Right atrium auricular region (tissue), 2 donors: ENCODE measurements around the gene GDPD5. TPM values are rescaled to one million over a fixed set of nuclear protein-coding genes. Genes with fewer than 3 reads are reported as not detected.

Experiments used
- DNase-seq: peaks from one replicate; pipeline ENCODE4 v3.0.0-alpha.2; 2019; ENCODE audit warnings: low spot score
- H3K27ac ChIP-seq, 2 donors: fragments of 200-600 bp; sonication (generic); 1 replicate in 1 of 2; 2 replicates in 1 of 2; pipeline ENCODE4 v1.5.1; 2016 to 2019
- H3K27me3 ChIP-seq, 2 donors: fragments of 200-600 bp; sonication (generic); one replicate each; pipeline versions ENCODE4 v1.5.1 to v1.6.0; 2017 to 2019
- H3K36me3 ChIP-seq: fragments of 200-600 bp; sonication (generic); one replicate; pipeline ENCODE4 v1.5.1; 2016
- H3K4me1 ChIP-seq, 2 donors: fragments of 200-600 bp; sonication (generic); one replicate each; pipeline versions ENCODE4 v1.5.1 to v1.6.0; 2017 to 2019
- H3K4me3 ChIP-seq, 2 donors: fragments of 200-600 bp; sonication (generic); 1 replicate in 1 of 2; 2 replicates in 1 of 2; pipeline ENCODE4 v1.5.1; 2017 to 2019; ENCODE audit warnings: mild to moderate bottlenecking in 1 of 2, moderate library complexity in 1 of 2
- H3K9me3 ChIP-seq, 2 donors: fragments of 200-600 bp; sonication (generic); one replicate each; pipeline ENCODE4 v1.5.1; 2019
- CTCF ChIP-seq, 2 donors: fragments of 200-600 bp; sonication (generic); IDR thresholded peaks; one replicate each; pipeline ENCODE4 v1.5.1; 2019; ENCODE audit warnings: antibody characterized with exemption in 2 of 2
- total RNA-seq, 2 donors: library from RNA; depleted of rRNA; stranded (reverse); fragments of >200 nt; gene quantifications; one replicate each; pipeline ENCODE4 v1.1.0, GENCODE V29; 2016

GDPD5 gene
- total RNA-seq, 2 donors from 2014 or later = 3.5 to 6.1 TPM

GRCh38 chr11:75539459-75540334 is 14.0 kb upstream of the GDPD5 start:
- no peaks in the 10 kb centered on the region for H3K9me3 ChIP-seq
- no peak overlapping the region for H3K4me3 ChIP-seq
- H3K27ac ChIP-seq = no peak overlapping the region
- no peak for DNase-seq
- no peaks in the 10 kb centered on the region for H3K36me3 ChIP-seq
- TF ChIP-seq CTCF (IDR thresholded peaks at IDR 0.05) = no peak
- no peaks in the 10 kb centered on the region for H3K27me3 ChIP-seq
- no peaks in the 10 kb centered on the region for H3K4me1 ChIP-seq

- H3K4me3 ChIP-seq = no peak overlapping the region
- H3K4me1 ChIP-seq = peaks cover 0 to 5% of the 10 kb centered on the region in 2 donors
- H3K27ac ChIP-seq = no peak overlapping the region
- no peaks in the 10 kb centered on the region for H3K27me3 ChIP-seq
- DNase-seq = no peak
- H3K9me3 ChIP-seq = no peaks in the 10 kb centered on the region
- no peaks in the 10 kb centered on the region for H3K36me3 ChIP-seq
- TF ChIP-seq CTCF (IDR thresholded peaks at IDR 0.05) = no peak
Observed at GRCh38 chr11:75538150-75538942, 12.6 kb upstream of the GDPD5 start.

- Histone ChIP-seq H3K4me3 (no peak overlapping the region), H3K36me3 (no peaks in the 10 kb centered on the region), H3K9me3 (no peaks in the 10 kb centered on the region), H3K27ac (no peak overlapping the region), H3K4me1 (peaks cover 0 to 5% of the 10 kb centered on the region in 2 donors), H3K27me3 (no peaks in the 10 kb centered on the region)
- no peak for TF ChIP-seq CTCF (IDR thresholded peaks at IDR 0.05)
- no peak for DNase-seq
Observed at GRCh38 chr11:75537740-75538139, 12.0 kb upstream of the GDPD5 start.

- Histone ChIP-seq H3K27me3 (no peaks in the 10 kb centered on the region), H3K4me1 (peaks cover 0 to 5% of the 10 kb centered on the region in 2 donors), H3K27ac (no peak overlapping the region), H3K4me3 (no peak overlapping the region), H3K9me3 (no peaks in the 10 kb centered on the region), H3K36me3 (no peaks in the 10 kb centered on the region)
- TF ChIP-seq CTCF (IDR thresholded peaks at IDR 0.05) = no peak
- no peak for DNase-seq
Observed at GRCh38 chr11:75536786-75537641, 11.3 kb upstream of the GDPD5 start.

- no peak for TF ChIP-seq CTCF (IDR thresholded peaks at IDR 0.05)
- H3K4me1 ChIP-seq = peaks cover 0 to 5% of the 10 kb centered on the region in 2 donors
- no peak overlapping the region for H3K4me3 ChIP-seq
- no peak overlapping the region for H3K27ac ChIP-seq
- DNase-seq = no peak
- H3K9me3 ChIP-seq = no peaks in the 10 kb centered on the region
- no peaks in the 10 kb centered on the region for H3K27me3 ChIP-seq
- no peaks in the 10 kb centered on the region for H3K36me3 ChIP-seq
Observed at GRCh38 chr11:75535071-75535470, 9.3 kb upstream of the GDPD5 start.
